Spleen (tissue), 7 donors: Measurements from ENCODE around the gene AQP1.

Source experiments
- CTCF ChIP-seq, 11 experiments: fragments of 200-600 bp in 7 of 11; fragments of 450-650 bp in 4 of 11; sonication (generic) in 4 of 11; IDR thresholded peaks in 8 of 11; conservative IDR thresholded peaks in 3 of 11; 1 replicate in 7 of 11; 2 replicates in 4 of 11; pipeline versions ENCODE4 v1.4.0 to v1.8.0; 2016 to 2021; ENCODE audit warnings: antibody characterized with exemption in 11 of 11, inconsistent platforms in 4 of 11, mild to moderate bottlenecking in 1 of 11
- POLR2A ChIP-seq, 3 donors: fragments of 450-650 bp; IDR thresholded peaks; one replicate each; pipeline ENCODE4 v1.5.1; 2017; ENCODE audit warnings: antibody characterized with exemption in 3 of 3, mild to moderate bottlenecking in 1 of 3
- POLR2AphosphoS5 ChIP-seq, 3 donors: sonication (generic); formaldehyde crosslinking; IDR thresholded peaks; one replicate each; pipeline ENCODE4 v1.5.1; 2017; ENCODE audit warnings: antibody characterized with exemption in 3 of 3
- donor health status: DM: no; HTN: no; CAD: no; lungs with moderate emphysema.
- donor health status: DM: no; HTN: no; CAD: no.
- donor health status: DM: no; HTN: no; CAD: no.

- TF ChIP-seq CTCF (IDR thresholded peaks at IDR 0.05 in 8 of 11, conservative IDR thresholded peaks at IDR 0.05 in 3 of 11), result no peak
- no peak for TF ChIP-seq POLR2AphosphoS5 (IDR thresholded peaks at IDR 0.05)
- TF ChIP-seq POLR2A (IDR thresholded peaks at IDR 0.05), result no peak
Measured at GRCh38 chr7:30927559-30927958, 15.9 kb downstream of the AQP1 start.
